ENCODE data around the gene VSIR. TPM values are rescaled to one million over a fixed set of nuclear protein-coding genes. Genes with fewer than 3 reads are reported as not detected.

VSIR gene
- total and polyA plus RNA-seq, 9 of the 15 experiments (the other 6 are each of a cell fraction or from before 2014, with no cell fraction given) = 0.14 to 20.5 (median 9.3) TPM

- TF ChIP-seq ATF7 (IDR thresholded peaks at IDR 0.05) (0 out of 2 replicates have a peak, but pooled peaks have one; percentile 17), ZNF764 (CRISPR knock-in tag; IDR thresholded peaks at IDR 0.05; ENCODE audit: low read depth) (no peak)
These were observed 65.0 kb downstream of the VSIR start (continued) for GRCh38 chr10:71708301-71708703.

- peaks cover 0 to 47% of the 10 kb centered on the region in 2 experiments; a peak in 3 of 5 replicates for H3K4me1 ChIP-seq (replicated peaks in 1 of 2; ENCODE audit: control insufficient read depth in 2 of 2, insufficient read depth in 2 of 2, low read length in 2 of 2)
- H3K27ac ChIP-seq (ENCODE audit: extremely low read depth, low read depth, low read length) = no peak overlapping the region
- H3K9me1 ChIP-seq (ENCODE audit: control insufficient read depth, insufficient read depth, low read length) = no peaks in the 10 kb centered on the region
- ChIA-PET POLR2A (interaction anchor here (0.6 to 1.4 kb wide), 5 partner anchors 9 to 98 kb away, joined by 3 to 5 read pairs (median 4); no protein-coding TSS in a partner anchor), CTCF (ENCODE audit: low intra/inter-chr PET ratio) (no interaction called here)
- H3K4me2 ChIP-seq (ENCODE audit: insufficient read depth, low read length) = no peak overlapping the region
- no peak overlapping the region for H3K4me3 ChIP-seq
- no peaks in the 10 kb centered on the region for H3K36me3 ChIP-seq (ENCODE audit: control insufficient read depth, insufficient read depth, low read length)
- H3K9ac ChIP-seq (ENCODE audit: insufficient read depth in 1 of 2, low read depth in 2 of 2, low read length in 2 of 2) = peak overlapping the region in 1 of 2 experiments; percentile 37; a peak in 2 of 4 replicates
- no peaks in the 10 kb centered on the region for H3K79me2 ChIP-seq (ENCODE audit: control insufficient read depth, insufficient read depth, low read length)
- WGBS (ENCODE audit: insufficient coverage, low coverage, missing lambda C conversion rate) = 45% methylated on average over 5 of the region's 5 CpGs
- intact Hi-C loops (cut with micrococcal nuclease) = loop anchor here (5.0 to 10.0 kb wide), 2 partner anchors 85 to 187 kb away; no protein-coding TSS in a partner anchor
- DNase-seq (ENCODE audit: extremely low read depth in 1 of 4, low spot score in 3 of 4) (no peak), FAIRE-seq (no peak), ATAC-seq (no peak)
- no peaks in the 10 kb centered on the region for H3K9me3 ChIP-seq (replicated peaks; ENCODE audit: control insufficient read depth, insufficient read depth, low read depth, low read length)
- peak overlapping the region; percentile 71; the same call in 1 of the 2 replicates for H2AFZ ChIP-seq (ENCODE audit: low read depth, low read length)
- no TSS peak for BruUV-seq (replicated peaks)
- H4K20me1 ChIP-seq (replicated peaks; ENCODE audit: control insufficient read depth, insufficient read depth, low read length) = no peaks in the 10 kb centered on the region
- in situ Hi-C loops (cut with MboI) = loop anchor here (10.0 kb wide), 1 partner anchor 323 kb away; no protein-coding TSS in a partner anchor
- no peaks in the 10 kb centered on the region for H3K27me3 ChIP-seq (ENCODE audit: control insufficient read depth in 2 of 2, insufficient read depth in 2 of 2, low read length in 2 of 2)
- no peak for TF ChIP-seq TAF7 (tag; IDR thresholded peaks at IDR 0.05)
- TF ChIP-seq MLLT1 (IDR thresholded peaks at IDR 0.05) = peak in 1 of 2 experiments; percentile 96; a peak in 2 of 4 replicates
- no peak for TF ChIP-seq HDAC8 (tag; IDR thresholded peaks at IDR 0.05)
- TF ChIP-seq CBX8 (IDR thresholded peaks at IDR 0.05; ENCODE audit: borderline replicate concordance, extremely low read depth, low read depth, low read length, poor library complexity, severe bottlenecking) = no peak
- no peak for TF ChIP-seq NFE2L1 (tag; IDR thresholded peaks at IDR 0.05; ENCODE audit: borderline replicate concordance, low read depth)
- TF ChIP-seq PREB (CRISPR knock-in tag; IDR thresholded peaks at IDR 0.05) = no peak
- no peak for TF ChIP-seq ZC3H8 (IDR thresholded peaks at IDR 0.05)
- peak; percentile 97 for TF ChIP-seq ZBTB17 (CRISPR knock-in tag; IDR thresholded peaks at IDR 0.05)
- TF ChIP-seq ZKSCAN3 (CRISPR knock-in tag; IDR thresholded peaks at IDR 0.05) = no peak
- peak; percentile 86 for TF ChIP-seq ZNF23 (CRISPR knock-in tag; IDR thresholded peaks at IDR 0.05)
These were observed 66.0 kb downstream of the VSIR start for GRCh38 chr10:71707240-71707789.
